GM18867 (cell line): ENCODE data around the gene ERVFRD-1.

Experiments used
- ATAC-seq: cut with Tn5 transposase; IDR thresholded peaks from one replicate; pipeline ENCODE4 v1.9.1; 2021; ENCODE audit warnings: mild to moderate bottlenecking, moderate library complexity; ENCODE audit not compliant: unreplicated experiment

The ERVFRD-1 gene

GRCh38 chr6:11110921-11111768 is at the start of gene ERVFRD-1:
ERVFRD-1 (minus strand) TSS chr6:11111725; CDS start chr6:11105310, 6,415 bp downstream.
- ATAC-seq = no peak

DNA sequence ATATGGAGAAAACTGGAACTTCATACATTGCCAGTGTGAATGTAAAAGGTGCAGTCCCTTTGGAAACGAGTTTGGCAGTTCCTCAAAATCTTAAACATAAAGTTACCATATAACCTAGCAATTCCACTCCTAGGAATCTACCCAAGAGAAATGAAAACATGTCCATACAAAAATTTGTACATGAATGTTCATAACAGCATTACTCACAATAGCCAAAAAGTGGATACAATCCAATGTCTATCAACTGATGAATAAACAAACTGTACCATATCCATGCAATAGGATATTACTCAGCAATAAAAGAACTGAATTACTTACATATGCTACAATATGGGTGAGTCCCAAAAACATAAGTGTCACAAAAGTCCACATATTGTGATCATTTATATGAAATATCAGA is 48.7 kb upstream of the ERVFRD-1 start:
- no peak for ATAC-seq

GRCh38 chr6:11155589-11155988 is 44.1 kb upstream of the ERVFRD-1 start:
- ATAC-seq = no peak

DNA sequence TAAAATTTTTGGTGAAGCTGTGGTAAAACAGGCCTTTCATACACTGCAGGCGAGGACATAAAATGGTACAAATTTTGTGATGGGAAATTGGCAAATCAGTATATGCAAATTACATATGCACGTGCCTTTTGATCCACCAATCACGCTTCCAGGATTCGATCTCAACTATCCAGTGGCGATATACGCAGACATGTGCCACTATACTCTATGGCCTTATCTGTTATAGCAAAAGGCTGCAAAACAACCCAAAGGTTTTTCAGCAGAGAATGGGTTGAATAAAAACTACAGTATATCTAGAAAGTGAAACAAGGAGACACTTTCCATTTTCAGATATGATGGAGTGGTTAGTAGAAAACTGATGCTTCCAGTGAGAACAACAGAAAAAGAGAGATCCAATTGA is 41.9 kb upstream of the ERVFRD-1 start:
- no peak for ATAC-seq

DNA sequence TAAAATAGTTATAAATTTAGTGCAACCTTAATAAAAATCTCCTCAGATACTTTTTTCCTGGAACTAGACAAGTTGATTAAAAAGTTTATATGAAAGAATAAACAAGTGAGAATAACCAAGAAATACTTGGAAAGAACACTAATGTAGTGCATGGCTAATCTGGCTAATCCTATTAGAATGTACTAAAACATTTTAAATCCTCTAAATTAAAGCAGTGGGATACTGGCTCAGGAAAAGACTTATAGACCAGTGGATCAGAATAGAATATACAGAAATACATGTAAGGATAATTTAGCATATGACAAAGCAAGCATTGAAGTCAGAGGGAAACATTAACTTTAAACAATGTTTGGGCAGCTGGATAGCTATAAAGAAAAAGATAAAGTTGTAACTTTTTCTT is 41.1 kb upstream of the ERVFRD-1 start:
- no peak for ATAC-seq

GRCh38 chr6:11151488-11151887 is 40.0 kb upstream of the ERVFRD-1 start:
- ATAC-seq = no peak

DNA sequence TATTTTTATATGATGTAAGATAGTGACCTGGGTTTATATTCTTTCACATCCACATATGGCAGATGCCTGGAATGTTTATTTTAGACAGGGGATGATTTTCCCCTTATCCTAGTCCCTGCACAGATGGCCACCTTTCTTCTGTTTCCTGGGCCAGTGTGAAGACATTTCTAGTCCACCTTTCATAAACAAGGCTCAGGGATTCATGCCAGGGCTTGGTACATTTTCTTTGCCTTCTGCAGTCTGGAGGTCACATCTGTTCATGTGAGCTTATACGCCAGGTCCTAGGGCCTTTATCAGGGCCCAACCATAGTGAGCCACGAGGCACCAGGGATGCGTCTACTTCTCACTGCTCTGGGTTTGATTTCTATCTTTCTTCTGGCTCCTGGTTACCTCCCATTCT is 38.0 kb upstream of the ERVFRD-1 start:
- ATAC-seq = no peak

DNA sequence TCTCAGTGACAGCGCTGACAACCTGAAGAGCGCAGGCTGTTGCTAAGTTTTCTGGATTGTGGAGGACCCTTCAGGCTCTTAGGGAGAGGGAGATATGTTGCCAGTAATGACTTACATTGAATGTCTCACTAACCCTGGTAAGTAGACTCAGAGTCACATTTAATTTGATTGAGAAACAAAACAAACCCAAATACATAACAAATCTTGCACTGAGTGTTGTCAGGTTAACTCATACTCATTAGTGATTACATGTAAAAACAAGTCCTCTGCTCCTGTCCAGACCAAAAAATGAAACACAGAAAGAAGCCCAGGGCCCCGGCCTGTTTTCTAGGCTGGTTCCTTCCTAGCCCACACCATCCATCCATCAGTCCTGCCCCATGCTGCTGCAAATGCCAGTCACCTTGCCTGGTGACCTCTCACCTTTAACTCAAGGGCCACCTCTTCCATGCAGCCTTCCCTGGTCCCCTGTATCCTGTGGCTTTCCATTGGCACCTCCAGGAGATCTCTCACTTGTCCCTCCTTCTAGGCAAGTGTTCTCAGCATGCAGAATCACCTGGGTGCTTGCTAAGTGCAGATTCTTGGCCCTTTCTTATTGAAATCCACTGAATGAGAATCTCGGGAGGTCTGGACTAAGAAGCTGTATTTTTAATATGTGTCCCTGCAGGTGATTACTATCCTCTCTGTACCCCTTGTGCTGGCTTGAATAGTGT is 34.7 kb upstream of the ERVFRD-1 start:
- ATAC-seq = no peak

DNA sequence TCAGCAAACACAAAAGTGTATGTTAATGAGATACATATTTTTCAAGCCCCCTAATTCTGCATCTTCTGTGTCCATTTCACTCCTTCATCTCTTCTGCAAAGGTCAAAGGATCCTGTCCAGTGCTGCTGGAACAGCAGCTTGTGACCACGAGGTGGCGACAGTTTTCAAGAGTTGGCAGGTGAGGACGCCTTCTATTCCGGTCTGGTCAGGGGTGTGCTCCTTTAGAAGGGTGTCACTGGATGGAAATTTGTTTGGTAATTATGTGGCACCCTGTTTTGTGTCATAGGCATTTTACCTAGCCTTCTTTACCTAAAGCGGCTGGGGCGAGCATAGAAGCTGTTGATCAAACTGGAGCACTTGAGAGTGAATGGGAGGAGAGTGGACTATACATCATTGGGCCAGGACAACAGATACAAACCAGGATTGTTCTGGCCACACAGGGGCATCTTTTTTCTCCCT is 32.9 kb upstream of the ERVFRD-1 start:
- ATAC-seq = peak; percentile 79

- ATAC-seq = no peak
These were observed 32.2 kb upstream of the ERVFRD-1 start for GRCh38 chr6:11143394-11144371.

DNA sequence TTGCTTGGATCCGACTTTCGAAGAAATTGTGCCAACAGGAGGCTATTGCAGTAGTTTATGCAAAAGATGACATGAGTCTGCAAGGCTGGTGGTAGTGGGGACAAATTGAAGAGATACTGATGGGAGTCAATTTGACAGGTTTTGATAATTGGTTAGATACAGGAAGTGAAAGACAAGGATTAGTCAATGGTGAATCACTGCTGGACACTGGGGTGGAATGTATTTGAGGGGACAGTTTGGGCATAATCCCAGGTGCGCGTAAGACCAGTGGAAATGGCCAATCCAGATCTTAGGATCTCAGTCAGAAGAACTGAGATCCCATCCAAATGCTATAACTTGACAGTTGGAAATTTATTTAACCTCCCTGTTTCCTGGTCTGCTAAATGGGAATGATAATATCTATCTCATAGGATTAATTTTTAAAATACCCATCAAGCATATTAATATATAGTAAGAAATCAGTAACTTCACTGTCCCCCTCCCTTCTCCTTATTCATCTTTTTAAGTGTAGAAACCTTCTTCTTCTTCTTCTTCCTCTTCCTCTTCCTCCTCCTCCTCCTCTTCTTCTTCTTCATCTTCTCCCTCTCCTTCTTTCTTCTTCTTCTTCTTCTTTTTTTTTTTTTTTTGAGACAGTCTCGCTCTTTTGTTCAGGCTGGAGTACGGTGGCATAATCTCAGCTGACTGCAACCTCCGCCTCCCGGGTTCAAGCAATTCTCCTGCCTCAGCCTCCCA is 30.9 kb upstream of the ERVFRD-1 start:
- ATAC-seq = no peak

DNA sequence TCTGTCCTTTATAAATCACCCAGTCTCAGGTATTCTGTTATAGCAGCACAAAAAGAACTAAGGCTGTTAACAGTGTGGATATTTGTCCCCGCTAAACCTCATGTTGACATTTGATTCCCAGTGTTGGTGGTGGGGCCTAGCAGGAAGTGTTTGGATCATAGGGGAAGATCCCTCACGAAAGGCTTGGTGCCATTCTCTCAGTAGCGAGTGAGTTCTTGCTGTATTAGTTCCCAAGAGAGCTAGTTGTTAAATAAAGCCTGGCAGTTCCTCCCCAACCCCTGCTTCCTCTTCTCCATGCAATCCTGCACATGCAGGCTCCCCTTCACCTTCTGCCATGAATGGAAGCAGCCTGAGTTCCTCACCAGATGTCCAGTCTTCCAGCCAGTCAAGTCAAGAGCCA is 29.8 kb upstream of the ERVFRD-1 start:
- ATAC-seq = no peak

DNA sequence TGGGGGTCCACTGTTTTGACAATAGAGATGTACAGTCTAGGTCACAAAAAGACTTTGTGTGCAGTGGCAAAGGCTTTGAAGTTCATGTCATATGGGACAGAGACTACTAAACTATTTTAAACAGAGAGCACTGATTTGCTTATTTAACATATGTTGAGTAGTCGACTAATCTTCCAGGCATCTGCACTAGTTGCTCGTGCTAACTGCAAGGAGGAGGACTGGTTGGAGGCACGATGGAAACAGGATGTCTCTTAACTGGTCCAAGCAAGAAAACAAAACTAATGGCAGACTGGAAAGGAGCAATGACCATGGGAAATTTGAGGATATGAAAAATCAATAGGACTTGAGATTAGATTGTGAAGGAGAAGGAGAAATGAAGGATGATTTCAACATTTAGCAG is 28.5 kb upstream of the ERVFRD-1 start:
- no peak for ATAC-seq

DNA sequence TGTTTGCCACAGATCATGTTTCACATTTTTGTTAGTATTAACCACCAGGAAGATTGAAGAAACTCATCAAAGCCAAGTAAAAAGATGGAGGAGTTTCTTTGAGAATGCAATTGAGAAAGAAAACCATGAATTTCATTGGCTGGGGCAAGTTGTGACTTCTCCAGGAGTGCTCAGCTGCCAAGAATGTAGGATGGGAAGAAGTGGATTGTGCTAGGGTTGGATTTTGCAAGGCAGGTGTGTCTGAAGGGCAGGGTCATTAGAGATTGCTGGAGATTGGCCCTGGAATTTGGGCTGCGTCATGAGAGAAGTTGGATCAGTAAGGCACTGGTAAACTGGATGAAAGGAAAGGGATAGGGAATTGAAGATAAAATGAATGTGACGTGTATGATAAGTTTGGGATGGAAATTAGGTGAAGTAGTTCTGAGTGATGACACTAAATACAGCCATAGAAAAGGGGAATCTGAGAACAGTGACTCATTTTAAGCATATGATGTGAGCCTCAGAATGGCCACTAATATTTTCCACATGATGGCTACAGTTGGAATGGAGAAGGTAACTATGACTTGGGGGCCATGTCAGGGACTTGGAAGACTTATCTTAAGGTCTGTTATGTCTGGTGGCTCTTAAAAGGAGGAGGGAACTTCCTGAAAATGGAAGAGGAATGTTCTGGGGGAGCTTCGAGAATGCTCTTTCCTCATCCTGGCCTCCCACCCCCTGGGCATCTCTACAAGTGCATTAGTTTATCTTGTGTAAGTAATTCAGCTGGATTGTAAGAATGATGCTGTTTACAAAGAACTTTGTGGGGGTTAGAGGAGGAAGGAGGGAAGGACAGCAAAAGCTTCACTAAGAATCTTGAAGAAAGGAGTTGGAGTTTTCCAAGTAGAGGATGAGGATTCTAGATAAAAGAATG is 27.8 kb upstream of the ERVFRD-1 start:
- no peak for ATAC-seq

- no peak for ATAC-seq
These were observed 25.3 kb upstream of the ERVFRD-1 start for GRCh38 chr6:11136809-11137208.

DNA sequence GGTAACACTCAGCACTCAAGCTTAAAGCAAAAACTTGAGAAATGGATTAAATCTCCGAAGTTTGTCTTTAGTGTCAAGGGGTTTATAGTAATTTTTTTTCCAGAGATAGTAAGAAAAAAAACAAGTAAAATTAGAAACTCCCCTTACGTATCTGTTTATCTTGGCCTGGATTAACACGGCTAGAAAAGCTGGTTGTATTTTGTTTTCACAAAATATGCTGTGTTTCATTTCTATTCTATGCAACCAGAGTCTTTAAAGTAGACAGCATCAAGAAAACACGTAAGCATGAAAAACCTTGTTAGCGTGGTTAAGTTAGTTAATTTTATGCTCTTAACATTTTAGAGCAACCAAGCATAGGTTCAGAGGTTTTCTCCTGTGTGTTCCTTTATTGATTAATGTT is 21.8 kb upstream of the ERVFRD-1 start:
- ATAC-seq = no peak

DNA sequence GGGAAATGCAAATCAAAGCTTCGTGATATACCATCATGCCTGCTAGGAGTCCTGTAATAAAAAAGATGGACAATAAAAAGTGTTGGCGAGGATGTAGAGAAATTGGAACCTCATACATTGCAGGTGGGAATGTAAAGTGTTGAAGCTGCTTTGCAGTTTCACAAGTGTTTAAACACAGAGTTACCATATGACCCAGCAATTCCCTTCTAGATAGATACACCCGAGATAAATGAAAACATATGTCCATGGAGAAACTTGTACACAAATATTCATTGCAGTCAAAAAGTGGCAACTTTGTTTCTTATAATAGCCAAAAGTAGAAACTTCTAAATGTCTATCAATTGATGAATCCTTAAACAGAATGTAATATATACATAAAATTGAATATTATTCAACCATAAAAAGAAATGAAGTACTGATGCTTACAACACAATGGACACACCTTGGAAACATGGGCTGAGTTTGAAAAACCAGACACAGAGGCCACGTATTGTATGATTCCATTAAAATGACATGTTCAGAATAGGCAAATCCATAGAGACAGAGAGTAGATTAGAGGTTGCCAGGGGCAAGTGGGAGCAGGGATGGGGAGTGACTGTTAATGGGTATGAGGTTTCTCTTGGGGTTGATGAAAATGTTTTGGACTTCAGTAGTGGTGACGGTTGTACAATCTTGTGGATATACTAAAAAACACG is 20.8 kb upstream of the ERVFRD-1 start:
- no peak for ATAC-seq

DNA sequence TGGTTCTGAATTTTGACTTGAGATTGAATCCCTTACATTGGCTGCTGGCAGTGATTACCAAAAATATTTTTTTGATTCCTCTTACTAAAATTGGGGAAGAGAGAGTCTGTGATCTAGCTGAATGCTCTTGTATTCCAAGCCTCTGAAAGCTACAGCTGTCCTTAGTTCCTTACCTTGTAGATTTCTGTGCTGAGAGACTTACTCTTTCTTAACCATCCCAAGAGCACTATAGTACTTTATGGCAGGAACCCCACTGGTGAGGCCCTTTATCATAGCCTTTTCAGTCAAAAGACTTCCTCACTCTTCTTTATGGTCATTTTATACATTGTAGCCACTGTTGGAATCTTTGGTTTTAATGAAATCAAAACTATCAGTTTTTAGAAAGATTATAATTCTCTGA is 19.1 kb upstream of the ERVFRD-1 start:
- no peak for ATAC-seq
